Mesendoderm (in vitro differentiated cells): ENCODE results near the gene OR2T2.
"Not testable (repeated sequence)": the region's sequence is repeated elsewhere in the genome, so short reads cannot be mapped to it uniquely, and the experiment has no call there.

ENCODE experiments used
- DNase-seq: peaks from one replicate; pipeline ENCODE4 v3.0.0; 2013
- H2AK5ac ChIP-seq: 2 replicates; pipeline ENCODE4 v1.6.1; 2013; ENCODE audit warnings: low read length, inconsistent platforms
- H2BK120ac ChIP-seq: 2 replicates; pipeline ENCODE4 v1.6.1; 2013; ENCODE audit warnings: low read depth, mild to moderate bottlenecking, low read length, moderate library complexity, mixed read lengths
- H2BK15ac ChIP-seq: replicated peaks from 2 replicates; pipeline ENCODE4 v1.6.1; 2013; ENCODE audit warnings: low read depth, mild to moderate bottlenecking, moderate library complexity
- H2BK5ac ChIP-seq: 2 replicates; pipeline ENCODE4 v1.6.1; 2013; ENCODE audit warnings: low read length, inconsistent platforms
- H3K18ac ChIP-seq: 2 replicates; pipeline ENCODE4 v1.6.1; 2013; ENCODE audit warnings: mild to moderate bottlenecking, low read length, mixed read lengths
- H3K23ac ChIP-seq: one replicate; pipeline ENCODE4 v1.6.1; 2013; ENCODE audit warnings: low read length
- H3K27ac ChIP-seq: 2 replicates; pipeline ENCODE4 v1.5.1; 2013; ENCODE audit warnings: low read depth, mild to moderate bottlenecking, inconsistent platforms, low read length, moderate library complexity
- H3K27me3 ChIP-seq: 2 replicates; pipeline ENCODE4 v1.6.1; 2013; ENCODE audit warnings: low read length, control low read depth, mild to moderate bottlenecking, inconsistent platforms; ENCODE audit not compliant: insufficient read depth, poor library complexity
- H3K36me3 ChIP-seq: 2 replicates; pipeline ENCODE4 v1.6.1; 2013; ENCODE audit warnings: low read length, inconsistent platforms; ENCODE audit not compliant: control insufficient read depth, insufficient read depth
- H3K4ac ChIP-seq: one replicate; pipeline ENCODE4 v1.6.1; 2013; ENCODE audit warnings: low read depth, mild to moderate bottlenecking, low read length, moderate library complexity
- H3K4me1 ChIP-seq: 2 replicates; pipeline ENCODE4 v1.6.1; 2013; ENCODE audit warnings: low read depth, low read length, inconsistent platforms; ENCODE audit not compliant: control insufficient read depth
- H3K4me2 ChIP-seq: 2 replicates; pipeline ENCODE4 v1.6.1; 2013; ENCODE audit warnings: low read length
- H3K4me3 ChIP-seq: 2 replicates; pipeline ENCODE4 v1.5.1; 2013; ENCODE audit warnings: mild to moderate bottlenecking, low read length
- H3K56ac ChIP-seq: one replicate; pipeline ENCODE4 v1.6.1; 2013; ENCODE audit warnings: low read length
- H3K79me1 ChIP-seq: 2 replicates; pipeline ENCODE4 v1.6.1; 2013; ENCODE audit warnings: low read length, inconsistent platforms
- H3K79me2 ChIP-seq: 2 replicates; pipeline ENCODE4 v1.6.1; 2013; ENCODE audit warnings: mild to moderate bottlenecking, low read length; ENCODE audit not compliant: control insufficient read depth, insufficient read depth
- H3K9ac ChIP-seq: 2 replicates; pipeline ENCODE4 v1.6.1; 2013; ENCODE audit warnings: low read length, inconsistent platforms
- H4K5ac ChIP-seq: one replicate; pipeline ENCODE4 v1.6.1; 2013; ENCODE audit warnings: low read length
- H4K8ac ChIP-seq: one replicate; pipeline ENCODE4 v1.6.1; 2013; ENCODE audit warnings: low read depth, mild to moderate bottlenecking, control low read depth, low read length, moderate library complexity
- WGBS: extraction: QIAGEN DNeasy Blood & Tissue Kit; methylation state at CpG from one replicate; pipeline ENCODE4 v1.1.7; 2013; ENCODE audit warnings: low lambda C conversion rate, missing lambda C conversion rate; ENCODE audit not compliant: insufficient coverage; ENCODE audit errors: extremely low coverage; 5-methylcytosine and 5-hydroxymethylcytosine counted together

Gene OR2T2

DNA sequence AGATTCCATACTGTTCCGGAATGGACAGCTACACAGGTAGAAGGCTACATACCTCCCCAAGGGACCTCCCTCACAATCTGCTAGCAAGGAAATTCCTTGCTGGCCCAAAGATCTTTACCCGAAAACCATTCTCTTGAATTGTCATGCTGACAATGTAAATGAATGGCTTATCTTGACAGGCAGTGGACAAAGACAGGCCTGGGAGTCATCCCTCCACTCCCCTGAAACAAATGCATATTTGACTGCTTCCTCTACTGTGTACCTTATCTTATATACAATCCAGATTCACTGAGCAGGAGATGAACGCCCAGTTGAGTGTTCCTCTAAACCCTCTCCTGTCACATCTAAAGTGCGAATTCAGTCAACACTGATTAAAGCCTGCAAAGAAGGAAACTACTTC lies 834 bp upstream of the OR2T2 start:
- H3K79me2 ChIP-seq, H3K79me1 ChIP-seq, H4K5ac ChIP-seq, H3K4me2 ChIP-seq, DNase-seq, H3K4ac ChIP-seq, H3K4me3 ChIP-seq, H3K9ac ChIP-seq, H3K18ac ChIP-seq, H3K4me1 ChIP-seq, H2BK5ac ChIP-seq, H4K8ac ChIP-seq, H3K27ac ChIP-seq, H2AK5ac ChIP-seq, H2BK120ac ChIP-seq, H3K27me3 ChIP-seq, H3K56ac ChIP-seq, H3K36me3 ChIP-seq, H2BK15ac ChIP-seq, H3K23ac ChIP-seq: not testable (repeated sequence)
- no CpG with 5 or more reads among the region's 4 CpGs for WGBS

DNA sequence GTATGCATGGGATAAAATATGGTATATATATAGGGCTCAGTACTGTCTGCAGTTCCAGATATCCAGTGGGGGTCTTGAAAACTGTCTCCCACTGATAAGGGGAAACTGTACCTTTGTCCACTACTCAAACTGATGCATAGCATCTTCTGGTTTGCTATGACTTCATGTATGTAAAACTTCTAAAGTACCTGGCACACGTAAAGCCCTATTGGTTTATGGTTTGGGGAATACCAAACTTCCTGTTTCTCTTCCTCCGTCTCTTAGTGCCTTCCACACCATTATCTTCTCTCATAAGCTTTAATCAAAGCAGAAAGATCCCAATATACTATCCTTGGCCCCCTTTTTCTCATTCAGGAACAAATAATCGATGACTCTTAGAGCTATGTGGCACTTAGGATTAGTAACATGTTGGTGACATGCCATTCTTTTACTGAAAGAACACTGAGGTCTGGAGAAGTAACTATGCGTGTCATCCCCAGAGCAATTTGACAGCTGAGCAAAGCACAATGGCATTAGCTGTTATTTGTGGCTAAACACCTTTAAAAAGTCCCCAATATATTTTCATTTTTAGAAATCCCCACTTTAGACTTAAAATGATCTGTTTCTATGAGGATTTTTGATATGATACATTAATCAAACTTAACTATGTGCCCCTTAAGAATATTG lies 3.1 kb downstream of the OR2T2 start:
- not testable (repeated sequence) for H4K5ac ChIP-seq, H3K79me2 ChIP-seq

DNA sequence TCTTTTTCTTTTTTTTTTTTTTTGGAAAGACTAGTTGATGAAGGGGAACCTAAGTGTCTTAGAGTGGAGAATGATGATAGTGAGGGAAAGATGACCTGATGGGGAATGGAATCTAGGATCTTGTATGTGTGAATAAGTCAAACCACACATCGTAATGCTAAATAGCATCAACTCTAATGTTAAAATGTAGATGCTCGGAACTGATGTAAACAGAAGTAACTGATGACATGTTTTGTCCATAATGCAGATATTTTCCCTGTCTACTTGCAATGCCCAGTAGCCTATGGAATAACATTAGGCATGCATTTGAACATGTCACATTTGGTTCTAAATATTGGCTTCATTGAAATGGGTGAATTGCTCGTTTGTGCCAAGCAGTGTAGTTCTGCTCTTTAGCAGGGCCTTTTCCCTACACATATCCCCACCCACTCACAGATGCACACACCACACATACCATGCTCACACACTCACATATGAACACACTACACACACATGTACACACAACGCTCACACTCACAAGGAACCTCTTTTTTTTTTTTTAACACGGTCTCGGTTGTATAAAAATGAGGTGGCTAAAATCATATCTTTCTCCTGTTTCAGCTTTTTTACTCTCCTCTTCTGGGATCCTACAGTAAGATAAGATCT lies 4.5 kb downstream of the OR2T2 start:
- not testable (repeated sequence) for H3K27me3 ChIP-seq, H3K4me3 ChIP-seq, H2BK15ac ChIP-seq, H4K8ac ChIP-seq, H2BK120ac ChIP-seq, H3K18ac ChIP-seq, H4K5ac ChIP-seq, H3K27ac ChIP-seq, H3K23ac ChIP-seq, H2BK5ac ChIP-seq, H3K36me3 ChIP-seq, H3K4me1 ChIP-seq, H3K4ac ChIP-seq, H3K79me1 ChIP-seq, H3K56ac ChIP-seq, H2AK5ac ChIP-seq, H3K4me2 ChIP-seq, H3K9ac ChIP-seq, DNase-seq, H3K79me2 ChIP-seq
- WGBS = no CpG with 5 or more reads among the region's 6 CpGs

More for the DNA sequence above, 3.1 kb downstream of the OR2T2 start:
- no CpG with 5 or more reads among the region's 4 CpGs for WGBS
- not testable (repeated sequence) for H3K4ac ChIP-seq, DNase-seq, H3K27ac ChIP-seq, H2BK5ac ChIP-seq, H2BK120ac ChIP-seq, H3K23ac ChIP-seq, H3K4me2 ChIP-seq, H3K18ac ChIP-seq, H2BK15ac ChIP-seq, H3K79me1 ChIP-seq, H3K9ac ChIP-seq, H3K4me3 ChIP-seq, H4K8ac ChIP-seq, H3K4me1 ChIP-seq, H3K27me3 ChIP-seq, H3K56ac ChIP-seq, H3K36me3 ChIP-seq, H2AK5ac ChIP-seq

DNA sequence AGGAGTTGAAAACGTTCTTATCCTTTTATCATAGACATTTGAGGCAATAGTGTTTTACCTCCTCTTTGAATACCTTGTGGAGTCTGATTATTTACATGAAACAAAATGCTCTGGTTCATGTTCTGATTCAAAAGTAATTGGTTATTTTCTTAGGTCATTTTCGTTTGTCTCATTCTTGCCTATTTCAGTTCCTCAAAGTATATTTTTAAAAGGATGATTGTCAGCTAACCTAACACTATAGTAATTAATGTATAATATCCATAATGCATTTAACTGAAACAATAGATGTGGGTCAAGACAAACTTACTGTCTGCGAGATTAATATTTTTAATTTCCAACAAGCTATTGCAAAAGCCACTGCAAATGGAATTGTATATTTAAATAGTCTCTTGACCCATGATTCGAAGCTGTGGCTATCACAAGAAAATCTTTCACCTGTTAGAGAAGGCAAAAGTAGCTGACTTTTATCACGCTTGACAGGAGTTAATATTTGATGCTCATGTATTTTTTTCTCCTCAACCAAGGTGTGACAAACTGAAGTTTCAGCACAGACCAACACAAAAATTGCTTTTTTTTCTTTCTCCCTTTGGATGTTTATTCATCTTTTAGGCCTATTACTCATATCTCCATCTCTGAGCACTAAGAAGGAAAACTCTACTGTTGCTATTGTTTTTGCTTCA lies 5.2 kb downstream of the OR2T2 start:
- H3K27me3 ChIP-seq, H3K9ac ChIP-seq, H2BK15ac ChIP-seq, H3K4me1 ChIP-seq, H2AK5ac ChIP-seq, H3K56ac ChIP-seq, H3K4me2 ChIP-seq, H3K4me3 ChIP-seq, H2BK120ac ChIP-seq, H3K4ac ChIP-seq, H4K5ac ChIP-seq, H4K8ac ChIP-seq, H3K79me2 ChIP-seq, H3K18ac ChIP-seq, DNase-seq, H2BK5ac ChIP-seq, H3K79me1 ChIP-seq, H3K36me3 ChIP-seq, H3K23ac ChIP-seq, H3K27ac ChIP-seq: not testable (repeated sequence)
- no CpG with 5 or more reads among the region's 5 CpGs for WGBS

DNA sequence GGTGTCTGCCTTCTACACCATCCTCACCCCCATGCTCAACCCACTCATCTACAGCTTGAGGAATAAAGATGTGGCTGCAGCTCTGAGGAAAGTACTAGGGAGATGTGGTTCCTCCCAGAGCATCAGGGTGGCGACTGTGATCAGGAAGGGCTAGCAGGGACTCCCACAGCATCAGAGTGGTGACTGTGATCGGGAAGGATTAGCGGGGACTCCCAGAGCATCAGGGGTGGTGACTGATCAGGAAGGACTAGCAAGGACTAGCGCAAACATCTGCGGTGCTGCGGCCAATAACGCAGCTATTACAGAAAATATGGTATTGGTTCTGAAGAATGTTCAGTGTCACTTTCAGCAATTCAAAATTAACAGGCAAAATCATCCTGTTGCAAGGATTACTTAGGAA lies 8.2 kb downstream of the OR2T2 start:
- H3K56ac ChIP-seq, H3K79me1 ChIP-seq, H2BK120ac ChIP-seq, H2BK15ac ChIP-seq, H3K9ac ChIP-seq, H3K79me2 ChIP-seq, H4K5ac ChIP-seq, H3K27me3 ChIP-seq, H3K4ac ChIP-seq, H3K23ac ChIP-seq, H3K4me3 ChIP-seq, H4K8ac ChIP-seq, H2BK5ac ChIP-seq, DNase-seq, H3K18ac ChIP-seq, H3K36me3 ChIP-seq, H3K4me1 ChIP-seq, H3K4me2 ChIP-seq, H2AK5ac ChIP-seq, H3K27ac ChIP-seq: not testable (repeated sequence)
- WGBS = no CpG with 5 or more reads among the region's 7 CpGs
